CD4-positive, alpha-beta T cell treated with Interleukin-12 subunit alpha and Interleukin-12 subunit beta, for 1 hour (primary cell): Measurements from ENCODE around the gene TPRG1.

Experiments used
- DNase-seq: peaks from one replicate; pipeline ENCODE4 v3.0.0-alpha.2; 2020

TPRG1 gene

DNA sequence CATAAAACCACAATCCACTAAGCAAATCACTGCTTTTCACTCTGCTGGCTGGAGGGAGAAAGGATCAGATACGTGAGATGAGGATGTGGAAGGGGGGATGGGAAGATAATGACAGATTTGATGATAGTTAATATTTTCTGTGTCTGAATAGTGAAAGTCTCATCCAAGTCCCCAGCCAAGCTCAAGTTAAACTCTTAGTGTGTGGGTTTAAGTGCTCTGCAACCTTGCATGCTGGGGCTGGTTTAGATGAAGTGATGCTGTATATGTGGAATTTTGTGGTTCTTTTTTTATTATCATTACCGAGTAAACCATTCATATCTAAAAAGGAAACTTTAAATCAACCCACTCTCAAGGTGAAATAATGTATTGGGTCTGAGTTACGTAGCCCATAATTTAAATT, 111.0 kb downstream of the TPRG1 start:
- DNase-seq: no peak

- DNase-seq: no peak
Measured at GRCh38 chr3:189286188-189286587, 114.4 kb downstream of the TPRG1 start.

DNA sequence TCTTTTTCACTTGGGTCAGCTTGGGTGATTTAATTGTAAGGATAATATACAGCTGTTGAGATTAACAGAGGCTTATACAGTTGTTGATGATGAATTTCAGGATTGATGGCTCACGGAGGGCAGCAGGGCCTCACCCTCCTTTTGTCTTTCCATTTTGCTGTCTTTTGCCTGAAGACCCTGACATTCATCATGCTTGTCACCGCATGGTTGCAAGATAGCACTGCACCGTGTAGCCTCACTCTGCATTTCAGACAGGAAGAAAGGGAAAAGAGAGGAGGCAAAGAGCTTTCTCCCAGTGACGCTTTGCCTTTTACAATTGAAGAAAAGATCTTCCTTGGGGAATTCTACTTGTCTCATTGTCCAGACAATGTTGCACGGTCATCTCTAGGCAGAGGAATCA, 115.1 kb downstream of the TPRG1 start:
- no peak for DNase-seq

DNA sequence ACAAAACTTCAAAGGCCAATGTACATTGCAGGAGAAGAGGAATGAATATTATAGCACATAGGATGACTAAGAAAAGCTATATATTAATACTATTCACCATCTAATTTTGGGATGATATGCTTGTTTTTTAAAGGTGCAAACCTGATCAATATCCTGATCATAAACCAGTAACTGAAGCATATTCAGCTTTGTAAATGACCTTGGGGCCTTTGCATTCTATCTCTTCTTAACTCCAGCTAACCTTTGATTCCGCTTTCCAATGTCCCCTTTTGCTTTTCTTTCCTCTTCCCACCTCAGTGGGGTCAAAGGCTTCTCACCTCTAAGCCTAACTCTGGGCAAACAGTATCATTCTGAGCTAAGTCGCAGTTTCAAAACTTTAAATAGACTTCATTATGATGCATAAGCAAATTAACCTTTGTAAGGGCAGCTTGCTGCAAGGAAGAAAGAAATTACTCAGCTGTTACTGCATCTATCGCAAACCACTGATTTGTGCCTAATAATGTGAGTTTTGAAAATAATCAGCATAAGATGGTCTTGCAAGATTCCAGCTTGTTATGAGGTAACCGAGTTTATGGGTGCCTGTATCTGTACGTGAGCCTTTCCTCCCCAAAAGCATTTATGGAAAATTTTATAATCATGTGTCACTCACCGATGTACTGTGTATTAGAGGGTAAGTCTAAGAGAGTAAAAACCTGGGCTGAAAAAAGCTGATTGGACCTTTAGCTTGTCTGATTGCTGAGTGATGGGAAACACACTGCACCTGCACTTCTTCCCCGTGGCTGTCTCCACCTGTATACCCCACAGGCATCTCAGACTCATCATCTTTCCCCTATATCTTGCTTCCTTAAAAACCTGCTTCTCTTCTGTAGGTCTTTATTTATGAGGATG, 116.8 kb downstream of the TPRG1 start:
- DNase-seq: no peak

- no peak for DNase-seq
Measured at GRCh38 chr3:189289251-189289650, 117.5 kb downstream of the TPRG1 start.

GRCh38 chr3:189292667-189293484, 121.1 kb downstream of the TPRG1 start:
- DNase-seq: no peak

GRCh38 chr3:189294649-189295048, 122.9 kb downstream of the TPRG1 start:
- DNase-seq: no peak

DNA sequence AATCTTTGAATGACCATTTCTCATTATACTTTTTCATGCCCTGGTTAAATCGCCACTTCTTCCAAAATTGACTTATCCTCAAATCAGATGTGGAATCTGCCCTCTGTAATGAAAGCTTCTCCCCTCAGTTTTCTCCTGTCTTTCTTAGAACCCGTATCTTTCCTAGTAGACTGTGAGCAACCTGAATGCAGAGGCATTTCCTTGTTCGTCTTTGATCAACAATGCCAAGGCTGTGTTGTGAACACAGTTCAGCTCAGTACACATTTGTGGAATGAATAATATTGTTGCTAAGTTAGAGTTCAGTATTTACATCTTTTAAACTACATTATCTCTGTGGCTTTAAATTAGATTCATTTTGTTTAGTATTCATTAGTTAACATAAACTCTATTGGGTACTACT, 123.3 kb downstream of the TPRG1 start:
- DNase-seq: no peak

GRCh38 chr3:189297932-189298331, 126.2 kb downstream of the TPRG1 start:
- no peak for DNase-seq

GRCh38 chr3:189298469-189299375, 127.0 kb downstream of the TPRG1 start:
- DNase-seq: no peak

DNA sequence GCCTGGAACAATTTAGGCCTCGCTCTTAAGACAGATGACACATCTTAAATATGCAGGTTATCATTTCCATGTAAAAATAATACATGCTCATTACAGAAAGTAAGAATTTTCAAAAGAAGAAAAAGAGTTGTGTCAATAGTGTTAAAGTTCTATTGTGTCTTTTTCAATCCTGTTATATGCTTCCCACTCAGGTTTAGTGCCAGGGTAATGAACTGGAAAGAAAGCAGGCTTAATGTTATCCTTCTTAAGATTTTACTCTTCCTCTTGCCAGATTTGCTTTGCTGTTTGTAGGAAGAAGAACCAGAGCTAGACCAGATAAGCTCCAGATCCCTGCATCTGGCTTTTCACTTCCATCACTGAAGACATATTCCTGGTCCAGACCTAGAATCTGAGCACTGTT, 128.6 kb downstream of the TPRG1 start:
- no peak for DNase-seq

DNA sequence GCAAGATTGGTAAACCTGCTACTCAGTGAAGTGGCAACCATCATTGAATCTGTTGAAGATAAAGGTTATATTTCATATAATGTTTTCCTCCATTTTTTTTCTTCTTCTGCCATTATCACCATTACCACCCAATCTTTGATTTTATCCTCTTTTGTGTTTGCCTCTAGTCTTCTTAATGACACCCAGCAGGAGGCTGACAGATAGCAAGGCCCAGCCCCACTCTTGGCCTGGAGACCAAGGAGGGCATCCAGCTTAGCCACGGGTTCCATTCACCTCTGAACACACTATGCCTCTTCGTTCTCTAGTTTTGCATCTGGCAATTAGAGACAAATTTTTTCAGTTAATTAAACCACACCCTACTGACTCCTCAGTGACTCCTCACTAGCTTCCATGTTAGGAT, 129.7 kb downstream of the TPRG1 start:
- no peak for DNase-seq

DNA sequence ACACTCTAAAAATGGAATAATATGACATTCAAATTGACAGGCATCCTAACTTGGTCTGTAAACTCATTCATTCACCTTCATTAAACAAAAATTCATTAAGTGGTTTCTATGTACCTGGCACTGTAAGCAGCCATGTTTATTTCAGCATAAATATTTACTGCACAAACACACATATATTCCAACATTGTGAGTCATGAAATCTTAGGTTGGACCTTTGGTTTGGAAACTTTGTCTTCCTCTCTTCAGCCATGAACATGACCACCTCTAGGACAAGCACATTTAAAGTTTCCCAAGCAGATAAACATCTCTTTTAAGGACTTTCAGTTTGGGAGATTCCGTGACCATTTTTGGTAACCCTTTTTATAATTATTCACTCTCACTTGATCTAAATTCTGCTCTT, 131.8 kb downstream of the TPRG1 start:
- DNase-seq: no peak

- DNase-seq: no peak
Measured at GRCh38 chr3:189304465-189305351, 132.9 kb downstream of the TPRG1 start.

GRCh38 chr3:189305412-189305811, 133.6 kb downstream of the TPRG1 start:
- DNase-seq: no peak

DNA sequence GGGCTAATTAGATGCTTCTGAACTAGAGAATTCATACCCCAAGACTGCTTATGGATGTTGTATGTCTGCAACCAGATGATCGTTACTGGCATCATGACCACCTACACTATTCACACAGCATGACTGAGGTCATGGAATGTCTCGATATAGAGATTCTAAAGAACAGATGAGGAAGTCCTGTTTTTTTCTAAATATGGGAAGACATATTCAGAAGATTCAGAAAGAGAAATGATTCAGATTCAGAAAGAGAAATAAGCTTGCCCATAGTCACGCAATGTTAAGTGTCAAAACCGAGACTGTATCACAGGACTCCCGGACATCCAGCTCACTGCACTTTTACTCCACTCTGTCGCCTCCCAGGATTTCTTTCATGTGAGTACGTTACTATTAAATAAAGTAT, 136.2 kb downstream of the TPRG1 start:
- DNase-seq: no peak

- no peak for DNase-seq
Measured at GRCh38 chr3:189308608-189309007, 136.8 kb downstream of the TPRG1 start.

DNA sequence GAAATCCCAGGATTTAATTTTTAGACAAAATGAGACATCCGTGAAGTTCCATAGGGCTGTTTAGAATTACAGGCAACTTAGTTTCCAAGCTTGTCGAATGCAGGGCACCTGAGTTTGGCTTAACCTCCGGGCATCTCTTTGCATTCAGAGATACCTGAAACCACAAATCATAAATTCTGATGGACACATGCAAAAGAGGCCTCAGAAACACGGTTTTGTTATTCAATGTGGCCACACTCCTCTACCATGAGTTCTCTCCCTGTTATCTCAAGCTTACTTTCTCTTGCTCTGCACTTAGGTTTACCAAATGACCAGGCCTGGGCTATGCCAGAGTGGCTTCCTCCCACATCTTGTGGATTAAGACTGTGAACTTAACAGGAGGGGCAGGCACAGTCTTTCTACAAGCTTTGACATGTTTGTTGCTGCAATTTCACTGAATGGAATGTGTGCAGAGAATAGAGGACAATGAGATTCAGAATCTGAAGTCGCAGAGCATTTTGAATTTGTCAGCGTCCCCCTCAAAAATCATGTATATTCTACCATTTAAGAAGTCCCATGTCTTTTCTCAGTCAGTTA, 137.7 kb downstream of the TPRG1 start:
- no peak for DNase-seq

DNA sequence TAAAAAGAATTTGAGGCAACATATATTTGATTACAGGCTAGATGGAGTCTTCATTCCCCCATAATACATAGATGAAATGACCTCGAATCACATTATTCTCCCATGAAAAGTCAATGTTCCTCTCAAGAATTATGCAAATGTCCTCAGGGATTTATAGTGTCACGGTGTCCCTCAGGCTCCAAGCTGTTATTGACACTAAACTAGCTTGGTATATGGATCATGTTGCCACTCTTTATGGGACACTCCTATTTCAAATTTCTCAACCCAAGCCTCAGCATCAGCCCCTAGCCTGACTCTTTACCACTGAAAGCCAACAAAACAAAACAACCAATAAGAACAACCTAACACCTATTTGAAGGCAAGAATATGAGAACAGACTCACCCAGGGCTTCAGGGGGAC, 139.8 kb downstream of the TPRG1 start:
- no peak for DNase-seq

GRCh38 chr3:189312866-189313265, 141.1 kb downstream of the TPRG1 start:
- no peak for DNase-seq

DNA sequence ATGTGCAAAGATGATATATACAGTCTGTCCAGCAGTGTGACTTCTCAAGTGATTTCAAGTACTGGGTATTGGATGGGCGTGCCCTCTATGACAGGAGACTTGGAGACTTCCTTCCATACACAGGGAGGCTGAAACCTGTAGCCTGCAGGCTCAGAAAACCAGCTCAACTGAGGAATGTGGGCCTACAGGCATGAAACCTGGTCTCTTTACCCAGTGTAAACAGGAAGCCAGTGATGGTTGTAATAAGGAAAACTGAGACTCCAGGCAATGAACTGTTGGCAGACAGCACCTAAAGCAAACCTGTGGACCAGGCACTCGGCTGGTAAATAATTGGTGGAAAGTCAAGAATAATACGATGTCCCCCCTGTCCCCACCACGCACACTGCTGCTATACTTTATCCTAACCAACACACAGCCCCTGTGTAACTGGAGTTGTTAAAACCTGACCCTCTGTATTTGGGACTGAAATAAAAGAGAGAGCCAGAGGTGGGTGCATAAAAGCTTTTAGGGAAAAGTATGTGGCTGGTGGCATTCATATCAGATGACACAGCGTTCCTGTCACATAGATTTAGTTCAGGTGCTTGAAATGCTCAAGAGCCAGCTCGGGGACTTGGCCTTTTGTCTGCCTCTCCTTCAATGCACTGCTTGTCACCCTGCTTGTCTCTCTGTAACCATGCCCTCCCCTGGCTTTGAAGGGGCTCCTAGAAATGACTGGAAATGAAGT, 144.7 kb downstream of the TPRG1 start:
- no peak for DNase-seq
